ENCODE measurements around the gene ELOVL1.

The ELOVL1 gene

DNA sequence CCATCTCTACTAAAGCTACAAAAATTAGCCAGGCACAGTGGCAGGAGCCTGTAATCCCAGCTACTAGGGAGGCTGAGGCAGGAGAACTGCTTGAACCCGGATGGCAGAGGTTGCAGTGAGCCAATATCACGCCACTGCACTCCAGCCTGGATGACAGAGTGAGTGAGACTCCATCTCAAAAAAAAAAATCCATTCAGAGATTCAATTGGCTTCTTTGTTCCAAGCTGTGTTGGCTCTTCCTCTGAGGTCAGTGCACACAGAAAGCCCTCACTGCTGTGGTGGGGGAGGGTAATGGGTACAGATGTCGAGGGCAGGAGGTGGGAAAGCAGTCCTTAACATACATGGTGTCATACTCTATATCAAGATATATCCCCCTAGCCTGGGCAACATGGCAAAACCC, 52.3 kb downstream of the ELOVL1 start:
- TF ChIP-seq CTCF (IDR thresholded peaks at IDR 0.05; ENCODE audit: borderline replicate concordance, insufficient read depth, low read depth, low read length), result no peak
- no peak overlapping the region for H3K4me3 ChIP-seq (ENCODE audit: low read depth, low read length)

- no peak overlapping the region for H3K4me3 ChIP-seq (ENCODE audit: low read depth, low read length)
- TF ChIP-seq CTCF (IDR thresholded peaks at IDR 0.05; ENCODE audit: borderline replicate concordance, insufficient read depth, low read depth, low read length), result no peak
Observed at GRCh38 chr1:43314233-43314632, 53.6 kb downstream of the ELOVL1 start.

DNA sequence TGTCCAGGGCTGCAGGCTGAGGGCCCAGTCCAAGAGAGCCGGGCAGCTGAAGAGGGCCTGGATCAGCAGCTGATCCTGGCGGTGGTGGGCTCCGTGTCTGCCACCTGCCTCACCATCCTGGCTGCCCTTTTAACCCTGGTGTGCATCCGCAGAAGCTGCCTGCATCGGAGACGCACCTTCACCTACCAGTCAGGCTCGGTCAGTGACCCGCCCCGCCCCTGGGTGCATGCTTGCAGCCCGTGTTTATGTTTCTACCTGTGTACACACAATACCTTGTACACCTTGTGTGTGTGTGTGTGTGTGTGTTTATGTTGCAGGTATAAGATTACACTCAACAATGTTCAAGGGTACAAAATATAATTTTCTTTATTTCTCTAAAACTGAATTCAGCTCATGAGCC, 54.0 kb downstream of the ELOVL1 start:
- H3K4me3 ChIP-seq (ENCODE audit: low read depth, low read length), result no peak overlapping the region
- TF ChIP-seq CTCF (IDR thresholded peaks at IDR 0.05; ENCODE audit: borderline replicate concordance, insufficient read depth, low read depth, low read length), result no peak
